Neuronal stem cell (in vitro differentiated cells): ENCODE measurements around the gene KCNJ1.

Experiments used
- DNase-seq: peaks from one replicate; pipeline ENCODE4 v3.0.0-alpha.2; 2013; ENCODE audit warnings: low spot score
- H2AFZ ChIP-seq: one replicate; pipeline ENCODE4 v1.6.1; 2013; ENCODE audit warnings: mild to moderate bottlenecking, low read length, inconsistent platforms
- H2AK5ac ChIP-seq: 2 replicates; pipeline ENCODE4 v1.6.1; 2013; ENCODE audit warnings: low read depth, mild to moderate bottlenecking, inconsistent platforms, low read length, moderate library complexity, mixed read lengths
- H2BK120ac ChIP-seq: 2 replicates; pipeline ENCODE4 v1.6.1; 2013; ENCODE audit warnings: low read depth, mild to moderate bottlenecking, inconsistent platforms, low read length, moderate library complexity, mixed read lengths
- H2BK12ac ChIP-seq: one replicate; pipeline ENCODE4 v1.6.1; 2013; ENCODE audit warnings: low read length, inconsistent platforms
- H2BK15ac ChIP-seq: 2 replicates; pipeline ENCODE4 v1.6.1; 2013; ENCODE audit warnings: mild to moderate bottlenecking, low read length, inconsistent platforms, mixed read lengths
- H2BK5ac ChIP-seq: one replicate; pipeline ENCODE4 v1.6.1; 2013; ENCODE audit warnings: inconsistent platforms, mild to moderate bottlenecking, low read length, moderate library complexity
- H3K14ac ChIP-seq: one replicate; pipeline ENCODE4 v1.6.1; 2013; ENCODE audit warnings: low read length, inconsistent platforms
- H3K18ac ChIP-seq: 2 replicates; pipeline ENCODE4 v1.6.1; 2013; ENCODE audit warnings: low read length, inconsistent platforms
- H3K23ac ChIP-seq: 2 replicates; pipeline ENCODE4 v1.6.1; 2013; ENCODE audit warnings: low read depth, mild to moderate bottlenecking, mixed read lengths, low read length, inconsistent platforms; ENCODE audit not compliant: poor library complexity
- H3K27ac ChIP-seq: replicated peaks from 3 replicates; pipeline ENCODE4 v1.5.1; 2013; ENCODE audit warnings: low read length, inconsistent platforms
- H3K27me3 ChIP-seq, 3 experiments: 2 replicates each; pipeline ENCODE4 v1.6.1; 2013; ENCODE audit warnings: low read length in 3 of 3, mild to moderate bottlenecking in 2 of 3, inconsistent platforms in 1 of 3, low read depth in 1 of 3, mixed read lengths in 1 of 3, moderate library complexity in 1 of 3; ENCODE audit not compliant: control insufficient read depth in 3 of 3, insufficient read depth in 3 of 3
- H3K36me3 ChIP-seq, 2 donors: replicated peaks in 1 of 2; 2 replicates each; pipeline ENCODE4 v1.6.1; 2013; ENCODE audit warnings: low read length in 2 of 2; ENCODE audit not compliant: control insufficient read depth in 2 of 2, insufficient read depth in 2 of 2
- H3K4ac ChIP-seq: 2 replicates; pipeline ENCODE4 v1.6.1; 2013; ENCODE audit warnings: inconsistent platforms, mild to moderate bottlenecking, low read length, moderate library complexity
- H3K4me1 ChIP-seq, 2 donors: 1 replicate in 1 of 2; 2 replicates in 1 of 2; pipeline ENCODE4 v1.6.1; 2013; ENCODE audit warnings: low read length in 2 of 2, low read depth in 1 of 2; ENCODE audit not compliant: control insufficient read depth in 2 of 2, insufficient read depth in 1 of 2
- H3K4me2 ChIP-seq: one replicate; pipeline ENCODE4 v1.6.1; 2013; ENCODE audit warnings: mild to moderate bottlenecking, low read length, inconsistent platforms; ENCODE audit not compliant: insufficient read depth, poor library complexity, severe bottlenecking
- H3K4me3 ChIP-seq, 2 donors: 2 replicates each; pipeline ENCODE4 v1.5.1; 2013; ENCODE audit warnings: low read length in 2 of 2, mild to moderate bottlenecking in 2 of 2, inconsistent platforms in 1 of 2, moderate library complexity in 1 of 2
- H3K79me1 ChIP-seq: one replicate; pipeline ENCODE4 v1.6.1; 2013; ENCODE audit warnings: low read depth, mild to moderate bottlenecking, inconsistent platforms, low read length, moderate library complexity
- H3K9ac ChIP-seq: one replicate; pipeline ENCODE4 v1.6.1; 2013; ENCODE audit warnings: mild to moderate bottlenecking, low read depth, low read length, inconsistent platforms; ENCODE audit not compliant: poor library complexity
- H3K9me3 ChIP-seq, 2 donors: replicated peaks in 1 of 2; 2 replicates each; pipeline versions ENCODE3 to v1.6.1; 2013; ENCODE audit warnings: low read length in 2 of 2, mild to moderate bottlenecking in 2 of 2, inconsistent platforms in 1 of 2, low read depth in 1 of 2, mixed read lengths in 1 of 2, moderate library complexity in 1 of 2; ENCODE audit not compliant: control insufficient read depth in 2 of 2, insufficient read depth in 1 of 2
- H4K8ac ChIP-seq: one replicate; pipeline ENCODE4 v1.6.1; 2013; ENCODE audit warnings: low read depth, mild to moderate bottlenecking, inconsistent platforms, low read length, moderate library complexity
- H4K91ac ChIP-seq: one replicate; pipeline ENCODE4 v1.6.1; 2013; ENCODE audit warnings: low read length, low read depth, mild to moderate bottlenecking, inconsistent platforms; ENCODE audit not compliant: poor library complexity
- whole genome bisulfite sequencing, 2 donors: extraction: QIAGEN DNeasy Blood & Tissue Kit; methylation state at CpG; one replicate each; pipeline ENCODE4 v1.1.7; 2013; ENCODE audit warnings: missing lambda C conversion rate in 2 of 2, mixed read lengths in 1 of 2; ENCODE audit not compliant: insufficient read length in 2 of 2, insufficient replicate concordance in 1 of 2; ENCODE audit errors: extremely low coverage in 2 of 2; 5-methylcytosine and 5-hydroxymethylcytosine counted together

Gene KCNJ1

GRCh38 chr11:128901653-128902514 lies 34.8 kb upstream of the KCNJ1 start:
- H2BK120ac ChIP-seq = no peak overlapping the region
- peak overlapping the region; percentile 49 for H3K4me2 ChIP-seq
- H3K36me3 ChIP-seq = no peaks in the 10 kb centered on the region
- H3K14ac ChIP-seq = no peak overlapping the region
- peak overlapping the region; percentile 20 for H2BK15ac ChIP-seq
- no peak overlapping the region for H4K91ac ChIP-seq
- peak overlapping the region in 1 of 2 donors; percentile 36 for H3K4me3 ChIP-seq
- H2BK5ac ChIP-seq = no peak overlapping the region
- peak overlapping the region; percentile 37 for H3K23ac ChIP-seq
- no peak for DNase-seq
- H3K4ac ChIP-seq = no peak overlapping the region
- peaks cover 3 to 8% of the 10 kb centered on the region in 2 donors for H3K9me3 ChIP-seq
- H3K27ac ChIP-seq = no peak overlapping the region
- peaks cover 8 to 16% of the 10 kb centered on the region in 2 donors for H3K4me1 ChIP-seq
- H2AK5ac ChIP-seq = no peak overlapping the region
- peak overlapping the region; percentile 77 for H2AFZ ChIP-seq
- H3K18ac ChIP-seq = peak overlapping the region; percentile 53
- H4K8ac ChIP-seq = no peak overlapping the region
- H3K27me3 ChIP-seq = peaks cover 22 to 65% (median 45%) of the 10 kb centered on the region in 3 experiments
- H3K79me1 ChIP-seq = no peaks in the 10 kb centered on the region
- H3K9ac ChIP-seq = no peak overlapping the region
- no CpG with 5 or more reads among the region's 29 CpGs for WGBS, 2 donors
- H2BK12ac ChIP-seq = no peak overlapping the region

GRCh38 chr11:128900468-128900867 lies 33.4 kb upstream of the KCNJ1 start:
- H3K4me2 ChIP-seq = no peak overlapping the region
- no peak overlapping the region for H2BK15ac ChIP-seq
- H3K36me3 ChIP-seq = no peaks in the 10 kb centered on the region
- H3K4me3 ChIP-seq = no peak overlapping the region
- H3K4ac ChIP-seq = no peak overlapping the region
- H3K79me1 ChIP-seq = no peaks in the 10 kb centered on the region
- H2BK120ac ChIP-seq = no peak overlapping the region
- no peak overlapping the region for H3K9ac ChIP-seq
- no peak for DNase-seq
- H3K27ac ChIP-seq = no peak overlapping the region
- H3K4me1 ChIP-seq = peaks cover 8 to 16% of the 10 kb centered on the region in 2 donors
- no peak overlapping the region for H4K91ac ChIP-seq
- H2AK5ac ChIP-seq = no peak overlapping the region
- no CpG with 5 or more reads among the region's 4 CpGs for WGBS, 2 donors
- H2BK5ac ChIP-seq = no peak overlapping the region
- no peaks in the 10 kb centered on the region for H3K9me3 ChIP-seq
- H3K14ac ChIP-seq = no peak overlapping the region
- H2AFZ ChIP-seq = no peak overlapping the region
- H3K23ac ChIP-seq = no peak overlapping the region
- no peak overlapping the region for H4K8ac ChIP-seq
- no peak overlapping the region for H2BK12ac ChIP-seq
- H3K27me3 ChIP-seq = peaks cover 18 to 55% (median 36%) of the 10 kb centered on the region in 3 experiments
- H3K18ac ChIP-seq = no peak overlapping the region

- no peak for DNase-seq
- no CpG with 5 or more reads among the region's 13 CpGs for WGBS, 2 donors
- H2AK5ac ChIP-seq = no peak overlapping the region
These were observed 31.7 kb upstream of the KCNJ1 start for GRCh38 chr11:128898580-128899344.

GRCh38 chr11:128897826-128898225 lies 30.7 kb upstream of the KCNJ1 start:
- Histone ChIP-seq H3K27ac (no peak overlapping the region), H3K36me3 (no peaks in the 10 kb centered on the region), H2BK5ac (no peak overlapping the region), H2BK15ac (no peak overlapping the region), H3K79me1 (no peaks in the 10 kb centered on the region), H3K27me3 (peaks cover 10 to 31% (median 18%) of the 10 kb centered on the region in 3 experiments), H3K4me1 (peaks cover 10 to 21% of the 10 kb centered on the region in 2 donors), H3K9me3 (no peaks in the 10 kb centered on the region), H3K4me3 (no peak overlapping the region), H2AFZ (no peak overlapping the region), H4K91ac (no peak overlapping the region), H3K18ac (no peak overlapping the region), H2BK12ac (no peak overlapping the region), H4K8ac (no peak overlapping the region), H2AK5ac (no peak overlapping the region), H3K23ac (no peak overlapping the region), H3K4ac (no peak overlapping the region), H2BK120ac (no peak overlapping the region), H3K9ac (no peak overlapping the region), H3K14ac (no peak overlapping the region), H3K4me2 (no peak overlapping the region)
- no CpG with 5 or more reads among the region's 1 CpG for WGBS, 2 donors
- DNase-seq = no peak

More at GRCh38 chr11:128898580-128899344, 31.7 kb upstream of the KCNJ1 start:
- no peak overlapping the region for H2BK5ac ChIP-seq
- H3K23ac ChIP-seq = no peak overlapping the region
- H3K4me2 ChIP-seq = no peak overlapping the region
- no peak overlapping the region for H3K4me3 ChIP-seq
- no peak overlapping the region for H4K8ac ChIP-seq
- H3K4me1 ChIP-seq = peaks cover 10 to 19% of the 10 kb centered on the region in 2 donors
- no peak overlapping the region for H3K18ac ChIP-seq
- no peaks in the 10 kb centered on the region for H3K9me3 ChIP-seq
- H2BK15ac ChIP-seq = no peak overlapping the region
- H3K79me1 ChIP-seq = no peaks in the 10 kb centered on the region
- H4K91ac ChIP-seq = no peak overlapping the region
- peaks cover 11 to 40% (median 24%) of the 10 kb centered on the region in 3 experiments for H3K27me3 ChIP-seq
- H3K4ac ChIP-seq = no peak overlapping the region
- H2BK120ac ChIP-seq = no peak overlapping the region
- no peak overlapping the region for H3K14ac ChIP-seq
- H2AFZ ChIP-seq = no peak overlapping the region
- no peak overlapping the region for H3K27ac ChIP-seq
- H3K9ac ChIP-seq = no peak overlapping the region
- no peaks in the 10 kb centered on the region for H3K36me3 ChIP-seq
- H2BK12ac ChIP-seq = no peak overlapping the region
